Measurements from ENCODE around the gene FBXO3. TPM values are rescaled to one million over a fixed set of nuclear protein-coding genes. Genes with fewer than 3 reads are reported as not detected.

FBXO3 gene
- total RNA-seq, 1 experiment from 2014 or later = 18.9 TPM

GRCh38 chr11:33731723-33732531 is 42.4 kb downstream of the FBXO3 start:
- Histone ChIP-seq H3T11ph (ENCODE audit: low read length) (no peak overlapping the region), H2AFZ (ENCODE audit: low read length) (no peak overlapping the region), H3K27me3 (ENCODE audit: insufficient read depth, low read length) (no peaks in the 10 kb centered on the region; the same call in 1 of the 2 replicates), H4K20me1 (ENCODE audit: control insufficient read depth, insufficient read depth, insufficient read length) (no peaks in the 10 kb centered on the region), H3K4me1 (ENCODE audit: insufficient read depth, low read length) (no peaks in the 10 kb centered on the region), H3K18ac (ENCODE audit: insufficient read length, low read depth, low read length) (no peak overlapping the region), H3K4me2 (ENCODE audit: insufficient read depth, insufficient read length, low read length) (no peak overlapping the region), H3K27ac (ENCODE audit: insufficient read length, low read depth, low read length) (no peak overlapping the region), H3K79me2 (ENCODE audit: insufficient read depth, low read length) (no peaks in the 10 kb centered on the region; the same call in 1 of the 2 replicates), H3K9me3 (ENCODE audit: control insufficient read depth, low read depth, low read length) (no peaks in the 10 kb centered on the region), H4K91ac (ENCODE audit: insufficient read length, low read depth, low read length) (no peak overlapping the region), H3K56ac (ENCODE audit: insufficient read length, low read depth, low read length) (no peak overlapping the region), H3K23ac (ENCODE audit: insufficient read length, low read depth, low read length) (no peak overlapping the region), H3K4ac (ENCODE audit: low read depth, low read length) (no peak overlapping the region), H2BK120ac (ENCODE audit: low read depth, low read length, poor library complexity, severe bottlenecking) (no peak overlapping the region), H2BK20ac (ENCODE audit: low read depth, low read length, poor library complexity, severe bottlenecking) (no peak overlapping the region), H2BK5ac (ENCODE audit: insufficient read length, low read length) (no peak overlapping the region), H3K14ac (ENCODE audit: insufficient read depth, low read length) (no peak overlapping the region), H3K23me2 (ENCODE audit: insufficient read length, low read depth, low read length, poor library complexity, severe bottlenecking) (no peaks in the 10 kb centered on the region), H4K8ac (replicated peaks; ENCODE audit: insufficient read length, low read depth, low read length) (no peak overlapping the region), H3K9ac (ENCODE audit: extremely low read depth, insufficient read length, low read length) (no peak overlapping the region), H2BK15ac (ENCODE audit: low read depth, low read length) (no peak overlapping the region), H2BK12ac (ENCODE audit: insufficient read length, low read depth, low read length) (no peak overlapping the region), H3K79me1 (ENCODE audit: insufficient read depth, low read depth, low read length, poor library complexity, severe bottlenecking) (peaks cover 3% of the 10 kb centered on the region), H4K5ac (ENCODE audit: insufficient read length, low read depth, low read length) (no peak overlapping the region), H2AK5ac (ENCODE audit: insufficient read length, low read length) (no peak overlapping the region)
- DNase-seq = no peak
- Mint-ChIP-seq H3K36me3 (ENCODE audit: insufficient read depth in 1 of 3, low read depth in 3 of 3) (peaks cover 4 to 15% (median 10%) of the 10 kb centered on the region in 3 experiments; a peak in 6 of 7 replicates), H3K4me3 (no peak overlapping the region), H3K4me1 (peaks cover 25% of the 10 kb centered on the region in 2 experiments), H3K9me3 (peaks cover 3 to 4% of the 10 kb centered on the region in 2 experiments; a peak in 2 of 5 replicates), H3K27me3 (ENCODE audit: low read depth) (peaks cover 6% of the 10 kb centered on the region), H3K27ac (no peak overlapping the region)
- WGBS (ENCODE audit: extremely low coverage, insufficient read length, low lambda C conversion rate) = no CpG with 5 or more reads among the region's 9 CpGs
- no peak for TF ChIP-seq CTCF (conservative IDR thresholded peaks at IDR 0.05)

Measured in H9 (cell line).